ENCODE results near the gene NEUROG3.

DNA sequence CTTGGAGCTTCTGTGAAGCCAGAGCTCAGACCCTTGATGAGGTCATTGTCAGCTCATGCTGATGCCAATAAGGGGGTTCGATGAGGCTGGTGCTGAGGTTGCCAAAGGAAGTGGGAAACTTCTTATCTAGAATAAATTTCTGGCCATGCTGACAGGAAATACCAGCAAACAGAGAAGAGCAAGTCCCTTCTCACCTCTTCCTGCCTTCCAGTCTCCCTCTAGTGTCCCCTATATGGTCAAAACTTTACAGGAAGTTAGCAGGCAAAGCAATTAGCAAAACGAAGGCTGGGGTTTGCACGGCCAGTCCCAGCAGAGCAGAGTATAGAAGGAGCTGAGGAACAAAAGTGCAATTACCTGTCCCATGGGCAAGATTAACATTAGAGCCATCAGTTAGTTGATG is 15.1 kb upstream of the NEUROG3 start:
- TF ChIP-seq HDGF (IDR thresholded peaks at IDR 0.05; ENCODE audit: borderline replicate concordance) = no peak
- TF ChIP-seq TARDBP (IDR thresholded peaks at IDR 0.05) = no peak
- TF ChIP-seq LEF1 (IDR thresholded peaks at IDR 0.05; ENCODE audit: borderline replicate concordance) = no peak

Data from HEK293T (cell line).